HL-60 (cell line): Measurements from ENCODE around the gene KIAA0040.

ENCODE experiments used
- GABPA ChIP-seq: IDR thresholded peaks from 2 replicates; pipeline ENCODE4 v1.6.1; 2012; ENCODE audit warnings: low read depth
- POLR2AphosphoS5 ChIP-seq: IDR thresholded peaks from 2 replicates; pipeline ENCODE4 v1.6.1; 2012; ENCODE audit warnings: low read depth
- SPI1 ChIP-seq: IDR thresholded peaks from 2 replicates; pipeline ENCODE4 v1.6.1; 2012; ENCODE audit warnings: low read depth, mild to moderate bottlenecking, borderline replicate concordance
- TF ChIP-seq, protein P1 (sequence below): IDR thresholded peaks from one replicate; pipeline ENCODE4 v1.5.1; 2011; ENCODE audit warnings: low read length, control low read depth, inconsistent platforms; ENCODE audit not compliant: insufficient read depth
- TF ChIP-seq, protein P2 (sequence below): IDR thresholded peaks from 2 replicates; pipeline ENCODE4 v1.6.1; 2012; ENCODE audit warnings: low read depth; ENCODE audit not compliant: insufficient replicate concordance

GRCh38 chr1:175154629-175155472, 37.7 kb downstream of the KIAA0040 start:
- TF ChIP-seq, protein P1, sequence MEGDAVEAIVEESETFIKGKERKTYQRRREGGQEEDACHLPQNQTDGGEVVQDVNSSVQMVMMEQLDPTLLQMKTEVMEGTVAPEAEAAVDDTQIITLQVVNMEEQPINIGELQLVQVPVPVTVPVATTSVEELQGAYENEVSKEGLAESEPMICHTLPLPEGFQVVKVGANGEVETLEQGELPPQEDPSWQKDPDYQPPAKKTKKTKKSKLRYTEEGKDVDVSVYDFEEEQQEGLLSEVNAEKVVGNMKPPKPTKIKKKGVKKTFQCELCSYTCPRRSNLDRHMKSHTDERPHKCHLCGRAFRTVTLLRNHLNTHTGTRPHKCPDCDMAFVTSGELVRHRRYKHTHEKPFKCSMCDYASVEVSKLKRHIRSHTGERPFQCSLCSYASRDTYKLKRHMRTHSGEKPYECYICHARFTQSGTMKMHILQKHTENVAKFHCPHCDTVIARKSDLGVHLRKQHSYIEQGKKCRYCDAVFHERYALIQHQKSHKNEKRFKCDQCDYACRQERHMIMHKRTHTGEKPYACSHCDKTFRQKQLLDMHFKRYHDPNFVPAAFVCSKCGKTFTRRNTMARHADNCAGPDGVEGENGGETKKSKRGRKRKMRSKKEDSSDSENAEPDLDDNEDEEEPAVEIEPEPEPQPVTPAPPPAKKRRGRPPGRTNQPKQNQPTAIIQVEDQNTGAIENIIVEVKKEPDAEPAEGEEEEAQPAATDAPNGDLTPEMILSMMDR: peak; percentile 59
- TF ChIP-seq POLR2AphosphoS5 (no peak), GABPA (no peak), SPI1 (no peak)
- TF ChIP-seq, protein P2, sequence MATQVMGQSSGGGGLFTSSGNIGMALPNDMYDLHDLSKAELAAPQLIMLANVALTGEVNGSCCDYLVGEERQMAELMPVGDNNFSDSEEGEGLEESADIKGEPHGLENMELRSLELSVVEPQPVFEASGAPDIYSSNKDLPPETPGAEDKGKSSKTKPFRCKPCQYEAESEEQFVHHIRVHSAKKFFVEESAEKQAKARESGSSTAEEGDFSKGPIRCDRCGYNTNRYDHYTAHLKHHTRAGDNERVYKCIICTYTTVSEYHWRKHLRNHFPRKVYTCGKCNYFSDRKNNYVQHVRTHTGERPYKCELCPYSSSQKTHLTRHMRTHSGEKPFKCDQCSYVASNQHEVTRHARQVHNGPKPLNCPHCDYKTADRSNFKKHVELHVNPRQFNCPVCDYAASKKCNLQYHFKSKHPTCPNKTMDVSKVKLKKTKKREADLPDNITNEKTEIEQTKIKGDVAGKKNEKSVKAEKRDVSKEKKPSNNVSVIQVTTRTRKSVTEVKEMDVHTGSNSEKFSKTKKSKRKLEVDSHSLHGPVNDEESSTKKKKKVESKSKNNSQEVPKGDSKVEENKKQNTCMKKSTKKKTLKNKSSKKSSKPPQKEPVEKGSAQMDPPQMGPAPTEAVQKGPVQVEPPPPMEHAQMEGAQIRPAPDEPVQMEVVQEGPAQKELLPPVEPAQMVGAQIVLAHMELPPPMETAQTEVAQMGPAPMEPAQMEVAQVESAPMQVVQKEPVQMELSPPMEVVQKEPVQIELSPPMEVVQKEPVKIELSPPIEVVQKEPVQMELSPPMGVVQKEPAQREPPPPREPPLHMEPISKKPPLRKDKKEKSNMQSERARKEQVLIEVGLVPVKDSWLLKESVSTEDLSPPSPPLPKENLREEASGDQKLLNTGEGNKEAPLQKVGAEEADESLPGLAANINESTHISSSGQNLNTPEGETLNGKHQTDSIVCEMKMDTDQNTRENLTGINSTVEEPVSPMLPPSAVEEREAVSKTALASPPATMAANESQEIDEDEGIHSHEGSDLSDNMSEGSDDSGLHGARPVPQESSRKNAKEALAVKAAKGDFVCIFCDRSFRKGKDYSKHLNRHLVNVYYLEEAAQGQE: no peak
